Measurements from ENCODE around the gene FMOD. TPM values are rescaled to one million over a fixed set of nuclear protein-coding genes. Genes with fewer than 3 reads are reported as not detected.

Gene FMOD
- total RNA-seq, 6 experiments from 2014 or later, result 2.7 to 9.0 (median 3.8) TPM

GRCh38 chr1:203388683-203389082 is 37.8 kb upstream of the FMOD start:
- Histone ChIP-seq H3K9me3 (no peaks in the 10 kb centered on the region), H3K27ac (no peak overlapping the region), H3K4me1 (no peaks in the 10 kb centered on the region), H3K27me3 (no peaks in the 10 kb centered on the region), H3K4me3 (no peak overlapping the region), H3K36me3 (no peaks in the 10 kb centered on the region)
- intact Hi-C loops (cut with DNase I), result no loop called here
- ATAC-seq (no peak), DNase-seq (no peak)
- TF ChIP-seq POLR2A (IDR thresholded peaks at IDR 0.05) (no peak), CTCF (IDR thresholded peaks at IDR 0.05) (no peak)
- WGBS (ENCODE audit: insufficient coverage, low coverage, low lambda C conversion rate, missing lambda C conversion rate), result 86% methylated on average over 3 of the region's 3 CpGs

- no peak for TF ChIP-seq CTCF (IDR thresholded peaks at IDR 0.05)
- no peak for TF ChIP-seq POLR2A (IDR thresholded peaks at IDR 0.05)
- Histone ChIP-seq H3K4me1 (no peaks in the 10 kb centered on the region), H3K27me3 (no peaks in the 10 kb centered on the region), H3K27ac (no peak overlapping the region), H3K9me3 (no peaks in the 10 kb centered on the region), H3K4me3 (no peak overlapping the region), H3K36me3 (no peaks in the 10 kb centered on the region)
- no peak for DNase-seq
- WGBS (ENCODE audit: insufficient coverage, low coverage, low lambda C conversion rate, missing lambda C conversion rate), result 38% methylated on average over 1 of the region's 1 CpG
- intact Hi-C loops (cut with DNase I), result no loop called here
- no peak for ATAC-seq
These were observed 31.1 kb upstream of the FMOD start for GRCh38 chr1:203382026-203382425.

GRCh38 chr1:203381151-203381751 is 30.3 kb upstream of the FMOD start:
- Histone ChIP-seq H3K4me1 (no peaks in the 10 kb centered on the region), H3K36me3 (no peaks in the 10 kb centered on the region), H3K9me3 (no peaks in the 10 kb centered on the region), H3K27me3 (no peaks in the 10 kb centered on the region), H3K4me3 (no peak overlapping the region), H3K27ac (no peak overlapping the region)
- peak; percentile 14 to 53 (median 30) for ATAC-seq
- intact Hi-C loops (cut with DNase I), result no loop called here
- WGBS (ENCODE audit: insufficient coverage, low coverage, low lambda C conversion rate, missing lambda C conversion rate), result 49% methylated on average over 2 of the region's 2 CpGs
- TF ChIP-seq POLR2A (IDR thresholded peaks at IDR 0.05) (no peak), CTCF (IDR thresholded peaks at IDR 0.05) (no peak)
- DNase-seq, result no peak

GRCh38 chr1:203380420-203381150 is 29.7 kb upstream of the FMOD start:
- Histone ChIP-seq H3K27me3 (no peaks in the 10 kb centered on the region), H3K27ac (no peak overlapping the region), H3K4me3 (no peak overlapping the region), H3K4me1 (no peaks in the 10 kb centered on the region), H3K36me3 (no peaks in the 10 kb centered on the region), H3K9me3 (no peaks in the 10 kb centered on the region)
- intact Hi-C loops (cut with DNase I), result no loop called here
- DNase-seq (no peak), ATAC-seq (no peak)
- WGBS (ENCODE audit: insufficient coverage, low coverage, low lambda C conversion rate, missing lambda C conversion rate), result 63% methylated on average over 4 of the region's 4 CpGs
- no peak for TF ChIP-seq POLR2A (IDR thresholded peaks at IDR 0.05)
- TF ChIP-seq CTCF (IDR thresholded peaks at IDR 0.05), result no peak

Data from right lobe of liver (tissue), 6 donors.